ENCODE results near the gene ATP6V1G2. TPM values are rescaled to one million over a fixed set of nuclear protein-coding genes. Genes with fewer than 3 reads are reported as not detected.
A peak's percentile ranks its signal among the peaks of the same experiment; 100 is the strongest.

Gene ATP6V1G2
- total RNA-seq, 4 donors from 2014 or later, result 2.0 to 5.0 (median 2.2) TPM

DNA sequence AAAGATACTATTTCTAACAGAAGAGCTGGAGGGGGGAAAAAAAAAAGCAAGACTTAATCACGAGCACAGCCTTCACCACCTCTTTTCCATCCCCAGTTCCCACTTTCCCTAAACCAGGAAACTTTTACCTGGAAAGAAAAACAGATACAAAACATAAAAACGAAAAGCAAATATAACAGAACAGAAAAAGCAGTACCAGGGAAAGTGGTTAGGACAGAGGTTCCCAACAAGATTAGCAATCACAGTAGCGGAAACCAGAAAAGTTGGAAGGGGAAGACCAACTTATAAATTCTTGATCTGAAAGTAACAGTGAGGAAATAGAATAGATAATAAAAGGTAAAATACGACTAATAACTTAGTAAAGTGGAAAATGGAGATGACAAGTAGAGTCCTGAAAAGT, 5.8 kb downstream of the ATP6V1G2 start:
- DNase-seq (ENCODE audit: extremely low spot score), result no peak
- TF ChIP-seq POLR2A (IDR thresholded peaks at IDR 0.05; ENCODE audit: low read depth) (no peak), POLR2AphosphoS5 (IDR thresholded peaks at IDR 0.05) (no peak), EP300 (IDR thresholded peaks at IDR 0.05) (no peak)
- TF ChIP-seq, protein P1, sequence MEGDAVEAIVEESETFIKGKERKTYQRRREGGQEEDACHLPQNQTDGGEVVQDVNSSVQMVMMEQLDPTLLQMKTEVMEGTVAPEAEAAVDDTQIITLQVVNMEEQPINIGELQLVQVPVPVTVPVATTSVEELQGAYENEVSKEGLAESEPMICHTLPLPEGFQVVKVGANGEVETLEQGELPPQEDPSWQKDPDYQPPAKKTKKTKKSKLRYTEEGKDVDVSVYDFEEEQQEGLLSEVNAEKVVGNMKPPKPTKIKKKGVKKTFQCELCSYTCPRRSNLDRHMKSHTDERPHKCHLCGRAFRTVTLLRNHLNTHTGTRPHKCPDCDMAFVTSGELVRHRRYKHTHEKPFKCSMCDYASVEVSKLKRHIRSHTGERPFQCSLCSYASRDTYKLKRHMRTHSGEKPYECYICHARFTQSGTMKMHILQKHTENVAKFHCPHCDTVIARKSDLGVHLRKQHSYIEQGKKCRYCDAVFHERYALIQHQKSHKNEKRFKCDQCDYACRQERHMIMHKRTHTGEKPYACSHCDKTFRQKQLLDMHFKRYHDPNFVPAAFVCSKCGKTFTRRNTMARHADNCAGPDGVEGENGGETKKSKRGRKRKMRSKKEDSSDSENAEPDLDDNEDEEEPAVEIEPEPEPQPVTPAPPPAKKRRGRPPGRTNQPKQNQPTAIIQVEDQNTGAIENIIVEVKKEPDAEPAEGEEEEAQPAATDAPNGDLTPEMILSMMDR (IDR thresholded peaks at IDR 0.05), result no peak
- Histone ChIP-seq H3K27me3 (no peaks in the 10 kb centered on the region), H3K27ac (replicated peaks in 1 of 4) (peak overlapping the region; percentile 86 to 98 (median 90)), H3K9me3 (no peaks in the 10 kb centered on the region), H3K4me3 (peak overlapping the region; percentile 63 to 82 (median 72)), H3K4me1 (peaks cover 37 to 61% (median 55%) of the 10 kb centered on the region in 4 donors), H3K36me3 (peaks cover 33 to 48% (median 46%) of the 10 kb centered on the region in 4 donors)
- WGBS, result 9% methylated on average over 4 of the region's 4 CpGs
- intact Hi-C loops (cut with DNase I), result loop anchor here (5.0 kb wide), 1 partner anchor 43 kb away; the partner anchor contains the start of gene MICB

DNA sequence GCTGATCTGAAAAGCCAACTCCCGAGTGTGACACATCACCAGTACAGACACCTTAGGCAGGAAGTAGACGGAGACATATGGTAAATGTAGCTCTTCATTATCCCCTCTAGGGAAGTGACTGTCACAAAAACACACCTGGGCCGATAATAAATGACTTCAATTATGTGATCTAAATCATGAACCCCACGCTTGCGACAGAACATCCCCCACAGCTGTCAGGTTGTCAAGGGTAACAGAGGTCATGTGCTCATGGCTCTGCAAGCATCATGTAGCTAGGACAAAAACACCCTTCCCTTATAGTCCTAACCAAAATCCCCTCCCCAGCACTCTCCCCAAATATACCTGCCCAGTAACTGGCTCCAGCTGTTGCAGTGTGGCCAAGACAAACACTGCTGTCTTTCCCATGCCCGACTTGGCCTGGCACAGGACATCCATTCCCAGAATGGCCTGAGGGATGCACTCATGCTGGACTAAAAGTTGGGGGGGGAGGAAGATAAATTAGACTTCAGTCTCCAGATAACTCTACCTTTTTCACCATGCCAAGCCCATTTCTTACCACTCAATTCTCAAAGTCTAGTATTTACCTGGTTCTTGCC, 7.5 kb downstream of the ATP6V1G2 start:
- H3K36me3 ChIP-seq, result peaks cover 50 to 65% (median 63%) of the 10 kb centered on the region in 4 donors
- no peaks in the 10 kb centered on the region for H3K27me3 ChIP-seq
- H3K4me1 ChIP-seq, result peaks cover 37 to 60% (median 55%) of the 10 kb centered on the region in 4 donors
- peak overlapping the region in 2 of 4 donors; percentile 91 to 98 for H3K27ac ChIP-seq (replicated peaks in 1 of 4)
- H3K4me3 ChIP-seq, result peak overlapping the region in 1 of 4 donors; percentile 71
- H3K9me3 ChIP-seq, result no peaks in the 10 kb centered on the region
- 54% methylated on average over 6 of the region's 6 CpGs for WGBS
- no peak for TF ChIP-seq POLR2AphosphoS5 (IDR thresholded peaks at IDR 0.05)
- TF ChIP-seq, protein P1 (IDR thresholded peaks at IDR 0.05), result no peak
- no peak for TF ChIP-seq POLR2A (IDR thresholded peaks at IDR 0.05; ENCODE audit: low read depth)
- TF ChIP-seq EP300 (IDR thresholded peaks at IDR 0.05), result no peak
- DNase-seq (ENCODE audit: extremely low spot score), result no peak
- intact Hi-C loops (cut with DNase I), result no loop called here

DNA sequence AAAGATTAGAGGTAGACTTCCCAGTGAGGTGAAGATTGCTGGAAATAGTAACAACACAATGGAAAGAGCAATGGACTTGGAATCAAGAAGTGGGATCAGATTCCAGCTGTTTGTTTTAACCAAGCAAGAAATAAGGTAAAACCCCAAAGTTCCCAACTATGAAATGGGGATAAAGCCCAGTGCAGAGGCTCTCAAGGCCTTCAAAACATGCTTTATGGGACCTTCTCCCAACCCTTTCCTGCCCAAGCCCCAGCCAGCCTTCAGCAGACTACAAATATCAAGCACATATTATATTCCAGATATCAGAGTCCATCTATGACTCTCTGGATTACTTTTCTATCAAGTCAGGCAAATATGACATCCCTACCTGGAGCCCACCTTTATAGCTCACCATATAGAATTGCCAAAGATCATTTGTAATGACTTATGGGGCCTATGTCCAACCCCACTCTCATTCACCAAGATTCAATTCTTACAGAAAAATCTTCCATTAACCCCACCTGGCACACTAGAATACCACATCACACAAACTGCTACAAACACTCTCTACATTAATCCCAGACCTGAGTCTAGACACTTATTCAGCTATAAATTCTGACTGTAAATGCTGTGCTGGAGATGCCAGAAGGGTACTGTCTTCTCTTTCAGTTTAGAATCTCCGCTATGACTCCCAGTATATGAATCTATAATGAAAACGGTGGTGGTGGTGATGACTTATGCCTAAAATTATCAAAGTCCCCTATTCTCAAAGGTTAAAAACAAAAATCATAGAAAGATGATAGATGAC, 10.7 kb downstream of the ATP6V1G2 start:
- H3K4me3 ChIP-seq, result no peak overlapping the region
- 66% methylated on average over 2 of the region's 2 CpGs for WGBS
- no peak for TF ChIP-seq EP300 (IDR thresholded peaks at IDR 0.05)
- TF ChIP-seq POLR2A (IDR thresholded peaks at IDR 0.05; ENCODE audit: low read depth), result no peak
- TF ChIP-seq, protein P1 (IDR thresholded peaks at IDR 0.05), result no peak
- no peaks in the 10 kb centered on the region for H3K27me3 ChIP-seq
- intact Hi-C loops (cut with DNase I), result no loop called here
- H3K9me3 ChIP-seq, result no peaks in the 10 kb centered on the region
- peaks cover 27 to 48% (median 42%) of the 10 kb centered on the region in 4 donors for H3K4me1 ChIP-seq
- DNase-seq (ENCODE audit: extremely low spot score), result no peak
- no peak overlapping the region for H3K27ac ChIP-seq (replicated peaks in 1 of 4)
- H3K36me3 ChIP-seq, result peaks cover 74 to 97% (median 95%) of the 10 kb centered on the region in 4 donors

DNA sequence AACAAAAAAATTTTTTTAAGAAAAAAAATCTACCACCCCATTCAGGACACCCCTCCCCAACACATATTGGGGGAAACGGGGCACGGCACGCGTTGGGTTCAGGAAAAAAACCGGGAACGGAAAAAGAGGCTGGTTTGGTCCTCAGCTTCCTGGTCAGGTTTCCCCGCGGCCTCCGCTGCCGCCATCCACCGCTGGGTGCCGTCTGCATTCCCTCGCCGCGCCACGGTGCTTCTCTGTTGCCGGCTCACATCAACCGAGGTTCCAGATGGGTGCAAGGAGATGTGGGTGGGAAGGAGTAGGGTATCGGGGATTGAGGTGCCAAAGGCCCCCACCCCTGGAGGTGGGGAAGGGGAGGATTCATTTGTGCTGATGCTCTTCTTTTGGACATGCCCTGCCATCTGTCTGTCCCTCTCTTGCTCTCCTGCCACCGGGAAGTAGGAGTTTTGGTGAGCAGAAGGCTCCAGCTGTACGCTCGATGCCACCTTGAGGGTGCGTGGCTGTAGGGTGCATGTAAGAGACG, 11.8 kb downstream of the ATP6V1G2 start:
- H3K4me1 ChIP-seq, result peaks cover 16 to 37% (median 31%) of the 10 kb centered on the region in 4 donors
- TF ChIP-seq POLR2AphosphoS5 (IDR thresholded peaks at IDR 0.05) (no peak), POLR2A (IDR thresholded peaks at IDR 0.05; ENCODE audit: low read depth) (no peak), EP300 (IDR thresholded peaks at IDR 0.05) (no peak)
- TF ChIP-seq, protein P1 (IDR thresholded peaks at IDR 0.05), result no peak
- H3K9me3 ChIP-seq, result no peaks in the 10 kb centered on the region
- no peaks in the 10 kb centered on the region for H3K27me3 ChIP-seq
- H3K27ac ChIP-seq (replicated peaks in 1 of 4), result no peak overlapping the region
- WGBS, result 87% methylated on average over 24 of the region's 24 CpGs
- intact Hi-C loops (cut with DNase I), result no loop called here
- no peak for DNase-seq (ENCODE audit: extremely low spot score)
- H3K4me3 ChIP-seq, result no peak overlapping the region
- H3K36me3 ChIP-seq, result peaks cover 76 to 100% (median 99%) of the 10 kb centered on the region in 4 donors

All from esophagus muscularis mucosa (tissue), 4 donors.